HG02870 (cell line): Measurements from ENCODE around the gene RPL29.
A peak's percentile ranks its signal among the peaks of the same experiment; 100 is the strongest.
"Not testable (repeated sequence)": the region's sequence is repeated elsewhere in the genome, so short reads cannot be mapped to it uniquely, and the experiment has no call there.

Source experiments
- ATAC-seq: cut with Tn5 transposase; IDR thresholded peaks from one replicate; pipeline ENCODE4 v1.9.1; 2021; ENCODE audit warnings: mild to moderate bottlenecking, moderate library complexity; ENCODE audit not compliant: unreplicated experiment

Gene RPL29

GRCh38 chr3:51995346-51996163 is at the start of gene RPL29:
Gene RPL29 (minus strand): TSS chr3:51995895. CDS start chr3:51995461, 434 bp downstream.
- peak; percentile 93 for ATAC-seq

DNA sequence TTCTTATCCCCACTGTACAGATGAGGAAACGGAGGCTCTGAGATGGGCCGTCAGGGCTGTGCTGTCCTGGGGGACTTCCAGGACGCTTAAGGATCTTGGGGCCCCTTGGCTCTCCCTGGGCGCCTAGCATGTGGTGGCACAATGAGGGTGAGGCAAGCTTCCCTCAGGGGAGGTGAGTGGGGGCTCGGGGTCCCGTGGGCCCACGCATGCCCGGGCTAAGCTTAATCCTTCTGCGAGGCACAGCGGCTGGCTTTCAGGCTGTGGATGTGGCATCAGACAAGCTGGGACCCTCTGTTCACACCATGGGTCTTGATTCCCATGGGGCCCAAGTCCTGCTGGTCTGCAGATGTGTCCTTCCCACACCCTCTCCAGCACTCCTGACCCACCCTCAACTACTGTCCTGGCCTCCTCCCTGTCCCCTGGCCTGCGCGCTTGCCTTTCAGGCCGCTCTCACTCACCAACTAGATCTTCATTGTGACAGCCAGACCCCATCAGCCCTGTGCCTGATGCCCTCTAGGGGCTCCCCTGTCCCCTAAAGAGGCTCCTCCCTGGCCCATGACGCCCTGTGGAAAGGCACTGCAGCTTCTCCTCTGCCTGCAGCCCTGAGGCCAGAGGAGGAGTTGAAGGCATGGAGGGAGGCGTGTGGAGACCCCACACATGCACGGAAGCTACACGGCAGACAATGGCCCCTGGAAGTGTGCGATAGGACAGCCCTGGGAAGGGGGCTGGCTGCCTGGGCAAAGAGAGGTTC is 49.3 kb upstream of the RPL29 start:
- ATAC-seq = no peak

DNA sequence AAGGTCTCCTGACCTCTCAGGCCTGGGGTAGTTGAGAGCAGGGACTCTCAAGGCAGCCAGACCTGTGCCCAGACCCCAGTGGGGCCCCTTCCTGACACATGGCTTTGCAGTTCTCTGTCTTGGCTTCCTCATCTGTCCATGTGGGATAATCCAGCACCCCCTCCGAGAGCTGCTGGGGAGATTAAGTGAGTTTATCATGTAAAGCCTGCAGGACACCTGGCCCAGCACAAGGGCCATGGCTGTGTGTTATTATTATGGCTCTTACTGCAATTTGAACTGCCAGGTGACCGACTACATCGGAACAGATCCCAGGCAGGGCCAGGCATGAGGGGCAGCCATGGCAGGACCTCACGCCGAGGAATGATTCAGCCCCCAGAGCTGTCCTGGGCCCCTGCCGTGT is 48.1 kb upstream of the RPL29 start:
- no peak for ATAC-seq

GRCh38 chr3:52043039-52043438 is 47.3 kb upstream of the RPL29 start:
- not testable (repeated sequence) for ATAC-seq

DNA sequence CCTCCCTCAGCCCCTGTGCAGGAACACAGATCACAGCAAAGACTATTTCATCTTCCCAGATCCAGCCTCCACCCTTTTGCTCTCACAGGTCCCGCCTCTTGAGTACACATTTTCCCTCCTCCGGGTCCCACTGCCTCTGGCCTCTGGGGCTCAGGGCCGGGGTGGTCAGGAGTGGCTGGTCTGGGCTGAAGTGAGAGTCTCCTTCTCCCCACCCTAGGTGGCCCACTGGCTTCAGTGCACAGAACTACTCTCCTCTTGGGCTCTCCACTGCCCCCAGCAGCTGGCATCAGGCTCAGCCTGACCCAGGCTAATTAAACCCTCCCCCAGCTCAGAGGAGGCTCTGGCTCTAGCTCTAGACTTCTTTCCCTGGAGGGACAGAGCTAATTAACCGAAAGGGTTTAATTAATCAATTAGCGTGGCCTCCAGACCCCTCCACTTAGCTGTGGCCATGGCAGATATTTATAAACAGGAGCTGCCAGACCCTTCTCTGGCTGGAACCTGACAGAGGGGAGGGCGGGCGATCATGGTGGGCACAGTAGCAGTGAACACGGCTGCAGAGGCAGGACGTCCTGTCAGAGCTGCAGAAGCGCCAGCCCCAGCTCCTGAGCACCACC is 45.5 kb upstream of the RPL29 start:
- ATAC-seq = no peak

DNA sequence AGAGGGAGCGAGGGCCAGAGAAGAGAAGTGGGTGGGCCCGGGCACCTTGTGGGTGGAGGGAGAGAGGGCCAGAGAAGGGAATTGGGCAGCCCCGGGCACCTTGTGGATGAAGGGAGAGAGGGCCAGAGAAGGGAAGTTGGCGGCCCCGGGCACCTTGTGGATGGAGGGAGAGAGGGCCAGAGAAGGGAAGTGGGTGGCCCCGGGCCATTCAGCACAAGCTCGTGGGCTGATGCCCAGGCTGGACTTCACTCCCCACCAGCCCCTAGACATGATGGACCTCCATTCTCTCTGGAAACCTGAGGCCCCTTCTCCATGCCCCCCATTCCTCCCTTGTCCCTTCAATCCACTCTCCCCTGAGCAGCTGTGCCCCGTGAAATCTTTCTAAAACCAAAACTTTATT is 44.9 kb upstream of the RPL29 start:
- no peak for ATAC-seq

DNA sequence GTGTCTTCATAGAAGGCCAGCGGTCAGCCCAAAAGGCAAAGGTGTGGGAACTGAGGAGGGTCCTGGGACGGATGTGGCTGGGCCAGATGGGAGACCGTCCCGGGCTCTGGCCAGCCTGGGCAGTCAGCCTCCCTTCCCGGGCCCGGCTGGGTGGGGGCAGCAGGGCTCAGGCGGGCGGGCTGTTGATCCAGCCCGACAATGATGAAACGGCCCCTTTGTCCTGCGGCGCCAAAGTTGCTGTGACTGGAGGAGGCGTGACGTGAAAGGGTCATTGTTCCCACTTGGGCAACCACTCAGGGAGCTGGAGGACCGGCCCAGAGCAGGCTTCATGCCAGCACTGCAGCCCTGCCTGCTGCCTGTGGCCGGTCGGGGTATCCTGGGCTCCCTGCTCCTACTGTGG is 44.2 kb upstream of the RPL29 start:
- no peak for ATAC-seq

DNA sequence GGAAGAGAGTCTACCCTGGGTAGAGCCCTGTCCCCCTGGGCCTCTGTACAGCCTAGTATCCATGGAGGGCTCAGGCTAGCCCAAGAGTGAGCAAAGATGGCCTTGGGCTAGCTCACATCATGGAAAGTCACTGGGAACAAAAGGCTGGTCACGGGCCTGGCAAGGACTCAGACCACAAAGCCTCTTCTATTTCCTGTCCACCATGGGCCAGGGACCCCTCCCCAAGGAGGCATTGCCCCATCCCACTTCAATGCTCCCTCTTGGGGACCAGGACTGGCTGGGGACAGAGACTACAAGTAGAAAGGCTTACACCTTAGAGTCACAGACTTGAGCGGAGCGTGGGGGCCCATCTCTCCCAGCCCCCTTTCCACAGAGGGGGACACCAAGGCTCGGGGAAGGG is 43.7 kb upstream of the RPL29 start:
- no peak for ATAC-seq

DNA sequence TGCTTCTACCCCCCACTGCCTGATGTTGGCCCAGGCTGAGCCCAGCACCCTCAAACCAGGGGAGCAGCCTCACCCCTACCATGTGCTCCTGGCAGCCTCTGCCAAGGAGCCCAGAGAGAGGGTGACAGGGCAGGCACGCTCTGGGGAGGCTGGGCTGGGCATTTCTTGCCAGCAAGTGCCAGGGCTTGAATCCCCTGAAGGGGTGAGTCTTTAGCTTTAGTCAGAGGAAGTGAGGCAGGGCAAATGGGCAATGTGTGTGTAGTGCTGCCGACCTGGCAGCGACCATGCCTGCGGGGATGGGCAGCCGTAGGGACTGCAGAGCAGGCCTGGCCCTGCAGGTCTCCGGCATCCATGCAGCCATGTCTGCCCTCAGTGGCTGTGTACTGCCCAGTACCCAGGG is 42.5 kb upstream of the RPL29 start:
- no peak for ATAC-seq

DNA sequence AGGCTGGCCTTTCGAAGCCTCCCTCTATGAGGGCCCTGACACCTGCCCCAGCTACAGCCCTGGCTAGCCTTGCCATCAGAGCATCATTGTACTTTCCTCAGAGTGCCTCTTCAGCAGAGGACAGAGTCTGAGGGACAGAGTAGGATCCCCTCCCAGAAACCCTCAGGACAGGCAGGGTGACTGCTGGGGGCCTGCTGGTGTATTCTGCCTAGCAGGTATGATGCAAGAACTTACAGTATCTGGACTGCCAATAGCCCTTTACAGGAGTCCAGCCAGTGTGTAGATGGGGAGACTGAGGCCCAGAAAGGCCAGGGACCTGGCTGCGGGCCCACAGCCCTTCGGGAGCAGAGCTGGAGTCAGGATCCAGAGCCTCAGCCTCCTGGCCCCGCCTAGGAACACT is 41.6 kb upstream of the RPL29 start:
- ATAC-seq = no peak

DNA sequence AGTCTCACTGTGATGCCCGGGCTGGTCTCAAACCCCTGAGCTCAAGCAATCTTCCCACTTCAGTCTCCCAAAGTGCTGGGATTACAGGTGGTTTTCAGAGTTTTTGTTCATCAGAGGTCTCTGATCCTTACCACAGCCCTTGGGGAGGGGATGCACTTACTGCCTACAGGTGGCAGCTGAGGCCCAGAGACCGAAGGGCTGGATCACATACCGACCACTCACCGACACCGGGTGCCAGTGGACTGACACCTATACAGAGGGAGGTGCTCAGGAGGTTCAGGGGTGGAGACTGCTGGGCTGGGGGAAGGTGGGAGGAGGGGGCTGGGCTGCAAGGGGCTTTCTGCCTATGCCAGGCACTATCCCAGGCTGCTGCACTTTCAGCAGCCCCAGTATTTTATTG is 41.1 kb upstream of the RPL29 start:
- ATAC-seq = no peak

DNA sequence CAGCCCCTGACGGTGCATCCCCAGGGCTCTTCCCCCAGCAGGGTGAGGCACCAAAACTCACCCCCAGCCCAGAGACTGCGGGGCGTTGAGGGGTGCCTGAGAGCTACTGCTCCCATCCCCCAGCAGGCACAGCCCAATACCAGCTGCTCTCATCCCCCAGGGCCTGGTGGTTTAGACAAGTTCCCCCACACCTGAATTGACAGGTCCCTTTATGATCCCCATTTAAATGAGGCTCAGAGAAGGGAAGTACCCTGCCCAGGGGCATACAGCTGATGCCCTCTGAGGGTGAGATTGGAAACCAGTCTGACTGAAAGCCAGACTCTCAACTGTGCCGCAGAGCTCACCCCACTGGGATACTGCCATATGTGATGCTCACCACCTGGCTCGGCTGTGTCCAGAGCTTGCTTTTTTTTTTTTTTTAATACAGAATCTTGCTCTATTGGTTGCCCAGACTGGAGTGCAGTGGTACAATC is 40.6 kb upstream of the RPL29 start:
- ATAC-seq = no peak

GRCh38 chr3:52034651-52035050 is 39.0 kb upstream of the RPL29 start:
- ATAC-seq = no peak

DNA sequence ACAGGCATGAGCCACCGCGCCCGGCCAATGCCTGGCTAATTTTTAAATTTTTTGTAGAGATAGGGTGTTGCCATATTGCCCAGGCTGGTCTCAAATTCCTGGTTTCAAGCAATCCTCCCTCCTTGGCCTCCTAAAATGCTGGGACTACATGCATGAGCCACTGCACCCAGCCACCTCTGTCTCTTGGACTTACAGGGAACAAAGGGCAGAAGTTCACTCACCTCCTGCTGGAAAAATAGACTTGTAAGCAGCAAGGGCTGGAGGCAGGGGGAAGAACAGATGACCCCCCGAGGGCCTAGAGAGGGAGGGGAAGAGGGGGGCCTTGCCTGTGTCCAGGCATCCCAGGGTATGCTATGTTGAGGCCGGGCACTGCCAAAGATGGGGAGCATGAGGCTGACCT is 38.5 kb upstream of the RPL29 start:
- ATAC-seq = no peak

DNA sequence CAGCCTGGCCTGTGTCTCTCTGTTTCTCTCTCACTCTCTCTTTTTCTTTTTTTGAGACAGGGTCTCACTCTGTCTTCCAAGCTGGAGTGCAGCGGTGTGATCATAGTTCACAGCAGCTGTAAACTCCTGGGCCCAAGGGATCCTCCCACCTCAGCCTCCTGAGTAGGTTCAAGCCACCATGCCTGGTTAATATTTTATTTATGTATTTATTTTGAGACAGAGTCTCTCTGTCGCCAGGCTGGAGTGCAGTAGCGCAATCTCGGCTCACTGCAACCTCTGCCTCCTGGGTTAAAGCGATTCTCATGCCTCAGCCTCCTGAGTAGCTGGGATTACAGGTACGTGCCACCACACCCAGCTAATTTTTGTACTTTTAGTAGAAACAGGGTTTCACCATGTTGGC is 38.1 kb upstream of the RPL29 start:
- ATAC-seq = not testable (repeated sequence)

GRCh38 chr3:52032702-52033408 is 37.2 kb upstream of the RPL29 start:
- ATAC-seq = no peak

GRCh38 chr3:52031896-52032295 is 36.2 kb upstream of the RPL29 start:
- no peak for ATAC-seq

GRCh38 chr3:52030714-52031310 is 35.1 kb upstream of the RPL29 start:
- ATAC-seq = no peak

GRCh38 chr3:52029535-52029934 is 33.8 kb upstream of the RPL29 start:
- ATAC-seq = no peak

DNA sequence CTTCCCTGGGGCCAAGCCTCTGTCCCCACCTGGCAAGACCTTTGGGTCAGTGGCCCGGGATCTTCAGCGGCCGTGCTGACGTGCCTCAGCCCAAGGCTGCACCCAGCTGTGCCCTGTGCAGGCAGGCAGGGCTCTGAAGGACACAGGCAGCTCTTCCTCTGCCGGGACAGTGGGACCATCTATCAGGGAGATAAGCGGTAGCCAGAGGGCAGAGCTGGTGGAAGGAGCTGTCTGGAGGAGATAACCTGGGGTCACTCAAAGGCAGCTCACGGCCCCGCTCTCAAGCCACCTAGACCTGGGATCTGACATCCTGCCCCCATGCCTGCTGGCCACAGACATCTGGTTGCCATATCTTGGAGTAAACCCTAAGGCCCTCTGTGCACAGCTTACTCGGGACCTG is 33.4 kb upstream of the RPL29 start:
- no peak for ATAC-seq

- no peak for ATAC-seq
Measured at GRCh38 chr3:52028572-52028971, 32.9 kb upstream of the RPL29 start.
